HG03045 (cell line): Measurements from ENCODE around the gene KCNIP3.
A peak's percentile ranks its signal among the peaks of the same experiment; 100 is the strongest.
"Not testable (repeated sequence)": the region's sequence is repeated elsewhere in the genome, so short reads cannot be mapped to it uniquely, and the experiment has no call there.

Experiments
- ATAC-seq: cut with Tn5 transposase; IDR thresholded peaks from one replicate; pipeline ENCODE4 v1.9.1; 2021; ENCODE audit warnings: mild to moderate bottlenecking, moderate library complexity; ENCODE audit not compliant: unreplicated experiment

KCNIP3 gene

DNA sequence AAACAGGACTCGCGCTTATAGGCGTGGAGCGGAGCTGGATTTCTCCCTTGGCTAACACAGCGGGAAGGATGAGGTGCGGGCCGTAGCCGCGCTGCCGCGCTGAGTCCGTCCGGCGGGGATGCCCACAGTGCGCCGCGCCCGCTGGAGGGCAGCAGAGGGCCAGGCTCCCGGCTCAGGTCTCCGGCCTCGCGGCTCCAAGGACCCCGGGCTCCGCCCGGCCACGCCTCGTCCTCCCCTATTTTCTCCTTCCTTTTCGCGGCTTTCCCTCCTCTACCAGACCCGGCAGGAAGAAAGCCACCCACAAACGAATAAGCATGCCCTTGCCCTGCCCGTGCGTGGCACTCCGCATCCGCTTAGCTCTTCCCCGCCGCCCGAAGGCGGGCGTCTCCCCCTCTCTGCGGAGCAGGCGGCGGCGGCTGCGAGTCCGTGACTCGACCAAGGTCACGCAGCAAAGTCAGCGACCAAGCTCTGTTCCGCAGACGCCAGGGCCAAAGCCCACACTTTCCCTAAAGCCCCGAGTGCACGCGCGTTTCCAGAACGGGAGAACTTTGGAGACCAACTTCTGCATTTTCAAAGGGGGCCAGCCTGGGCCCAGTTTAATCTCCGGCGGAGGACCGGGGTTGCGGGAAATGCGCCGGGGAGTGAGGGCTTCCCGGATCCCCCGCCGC lies 48.5 kb downstream of the KCNIP3 start:
- peak; percentile 76 for ATAC-seq

DNA sequence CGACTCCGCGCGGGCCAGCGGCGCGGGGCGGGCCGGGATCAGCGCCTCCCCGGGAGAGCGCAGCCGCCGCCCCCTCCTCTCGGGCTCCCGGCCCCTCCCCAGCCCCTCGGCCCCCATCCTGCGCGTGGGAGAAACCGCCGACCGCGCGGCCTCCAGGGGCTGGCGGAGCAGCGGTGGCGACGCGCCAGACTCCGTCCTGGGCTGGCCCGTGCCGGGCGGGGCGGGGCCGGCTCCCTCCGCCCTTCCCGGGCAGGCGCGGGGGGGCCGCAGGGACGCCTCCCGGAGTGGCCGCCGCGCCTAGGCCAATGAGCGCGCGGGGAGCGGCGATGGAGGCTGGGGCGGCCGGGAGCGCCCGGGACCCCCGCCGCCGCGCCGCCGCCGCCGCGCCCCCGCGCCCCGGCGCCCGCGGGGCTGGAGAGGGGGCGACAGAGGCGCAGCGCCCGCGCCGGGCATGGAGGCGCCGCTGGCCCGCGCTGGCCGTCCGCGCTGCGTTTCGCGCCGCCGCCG lies 49.1 kb downstream of the KCNIP3 start:
- ATAC-seq, result no peak

DNA sequence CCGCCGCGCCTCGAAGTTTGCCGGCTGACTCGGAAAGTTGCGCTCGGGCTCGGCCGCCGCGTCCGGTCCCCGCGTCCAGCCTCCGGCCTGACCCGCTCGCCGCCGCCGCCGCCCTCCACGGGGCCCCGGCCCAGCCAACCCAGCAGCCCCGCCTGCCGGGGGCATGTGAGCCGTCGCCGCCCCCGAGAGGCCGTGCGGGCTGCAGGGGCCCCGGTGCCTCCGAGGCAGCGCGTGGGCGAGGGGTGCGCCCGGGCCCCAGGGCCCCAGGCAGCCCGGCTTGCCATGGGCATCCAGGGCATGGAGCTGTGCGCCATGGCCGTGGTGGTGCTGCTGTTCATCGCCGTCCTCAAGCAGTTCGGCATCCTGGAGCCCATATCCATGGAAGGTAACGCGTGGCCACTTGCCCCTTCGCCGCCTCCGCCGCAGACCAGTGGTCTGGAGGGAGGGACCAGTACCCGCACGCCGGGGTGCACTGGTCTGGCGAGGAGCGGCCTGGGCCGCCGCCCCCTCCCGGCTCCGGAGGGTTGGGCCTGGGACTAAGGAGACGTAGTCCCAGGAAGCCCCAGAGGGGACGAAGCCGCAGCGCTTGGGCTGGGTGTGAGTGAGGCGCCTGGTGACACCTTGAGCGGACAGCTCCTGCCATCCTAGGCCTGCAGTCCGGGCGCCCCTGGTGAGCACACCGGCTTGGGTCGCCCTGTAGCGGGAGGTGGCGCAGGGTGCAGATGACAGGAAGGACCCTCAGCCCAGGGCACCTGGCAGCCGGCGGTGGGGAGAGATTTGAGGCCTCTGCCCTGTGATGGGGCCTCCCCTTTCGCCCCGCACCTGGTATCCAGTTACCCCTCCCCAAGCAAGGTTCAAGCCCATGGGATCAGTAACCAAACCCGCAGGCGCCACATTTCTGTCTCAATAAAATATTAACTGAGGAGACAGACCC lies 49.9 kb downstream of the KCNIP3 start:
- no peak for ATAC-seq

- no peak for ATAC-seq
Observed at GRCh38 chr2:95347681-95348608, 50.8 kb downstream of the KCNIP3 start.

DNA sequence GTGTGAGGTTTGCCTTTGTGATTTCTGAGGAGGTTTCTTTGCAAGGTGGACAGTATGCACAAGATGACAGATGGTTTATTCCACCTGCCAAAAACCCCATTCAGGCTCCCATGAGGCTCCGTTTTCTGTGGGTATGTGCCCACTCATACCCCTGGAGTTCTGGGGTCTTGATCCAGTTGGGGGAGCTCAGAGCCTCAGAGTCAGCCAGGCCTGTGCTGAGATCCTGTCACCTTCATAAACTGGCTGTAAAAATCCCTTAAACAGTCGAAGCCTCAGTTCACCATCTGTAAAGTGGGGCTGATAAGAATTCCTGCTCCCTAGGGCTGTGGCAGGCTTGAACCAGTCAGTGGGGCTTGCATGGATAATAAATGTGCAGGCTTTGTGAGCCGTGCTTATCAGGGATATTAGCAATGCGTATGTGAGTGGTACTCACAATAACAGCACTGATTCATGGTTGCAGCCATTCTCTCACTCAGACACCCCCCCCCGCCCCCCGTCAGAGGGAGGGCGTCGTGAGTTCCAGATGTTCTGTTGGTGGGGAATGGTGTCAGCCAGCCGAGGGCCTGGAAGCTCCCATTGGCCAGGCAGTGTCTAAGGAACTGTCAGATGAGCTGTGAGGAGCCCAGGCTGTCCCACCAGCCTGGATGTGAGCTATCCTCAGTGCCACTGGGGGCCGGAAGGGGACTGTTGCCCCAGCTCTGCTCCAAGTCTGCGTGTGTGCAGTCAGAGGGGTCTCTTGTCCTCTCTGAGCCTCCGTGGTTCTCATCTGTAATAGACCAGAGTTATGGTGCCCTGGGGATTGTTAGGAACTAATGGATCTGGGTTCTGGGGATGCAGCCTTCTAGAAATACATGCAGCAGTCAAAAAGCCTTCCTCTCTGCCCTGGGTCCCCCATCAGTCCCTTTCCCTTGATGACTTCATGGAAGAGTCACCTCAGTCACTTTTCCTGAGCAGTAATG lies 51.7 kb downstream of the KCNIP3 start:
- no peak for ATAC-seq

- no peak for ATAC-seq
Observed at GRCh38 chr2:95349568-95350322, 52.6 kb downstream of the KCNIP3 start.

- no peak for ATAC-seq
Observed at GRCh38 chr2:95350368-95350767, 53.2 kb downstream of the KCNIP3 start.

- ATAC-seq, result no peak
Observed at GRCh38 chr2:95350774-95351597, 53.8 kb downstream of the KCNIP3 start.

DNA sequence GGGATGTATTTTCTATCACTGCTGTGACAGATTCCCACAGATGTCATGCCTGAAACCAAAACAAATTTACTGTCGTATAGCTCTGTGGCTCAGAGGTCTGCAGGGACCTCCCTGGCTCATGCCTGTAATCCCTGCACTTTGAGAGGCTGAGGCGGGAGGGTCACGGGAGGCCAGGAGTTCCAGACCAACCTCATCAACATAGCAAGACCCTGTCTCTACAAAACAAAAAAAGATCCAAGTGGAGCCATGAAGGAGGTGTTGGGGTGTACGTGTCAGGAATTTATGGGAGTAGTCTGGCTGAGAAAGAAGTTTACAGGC lies 54.4 kb downstream of the KCNIP3 start:
- no peak for ATAC-seq

DNA sequence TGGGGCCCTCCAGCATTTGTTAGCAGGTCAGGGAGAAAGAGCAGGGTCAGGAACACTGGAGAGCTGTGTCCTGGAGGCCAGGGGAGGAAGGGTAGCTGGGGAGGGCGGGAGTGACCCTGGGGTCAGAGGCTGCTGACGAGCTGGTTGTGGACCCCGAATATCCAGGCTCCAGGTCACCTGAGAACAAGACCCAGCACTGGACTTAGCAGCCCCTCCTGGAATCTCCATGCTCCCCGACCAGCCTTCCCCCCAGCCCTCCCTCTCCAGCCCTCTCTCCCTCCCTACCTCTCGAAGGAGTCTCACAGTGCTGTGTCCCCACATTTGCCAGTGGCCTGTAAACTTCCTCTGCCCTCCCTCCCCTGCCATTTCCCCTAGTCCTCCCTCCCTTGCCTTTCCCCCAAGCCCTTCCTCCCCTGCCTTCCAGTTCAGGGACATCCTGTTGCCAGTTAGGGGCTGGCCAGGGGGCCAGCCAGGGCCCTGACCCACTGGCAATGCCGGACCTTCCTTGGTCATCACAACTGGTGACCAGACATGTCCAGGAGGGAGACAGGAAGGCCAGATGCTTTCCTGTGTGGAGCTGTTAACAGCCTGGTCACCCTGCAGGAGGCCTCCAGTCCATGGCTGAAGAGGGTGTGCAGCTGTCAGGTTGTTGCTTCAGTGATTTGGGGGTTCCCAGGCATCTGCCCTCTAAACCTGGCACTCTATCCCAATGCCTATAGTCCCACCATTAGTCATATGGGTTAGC lies 55.3 kb downstream of the KCNIP3 start:
- no peak for ATAC-seq

DNA sequence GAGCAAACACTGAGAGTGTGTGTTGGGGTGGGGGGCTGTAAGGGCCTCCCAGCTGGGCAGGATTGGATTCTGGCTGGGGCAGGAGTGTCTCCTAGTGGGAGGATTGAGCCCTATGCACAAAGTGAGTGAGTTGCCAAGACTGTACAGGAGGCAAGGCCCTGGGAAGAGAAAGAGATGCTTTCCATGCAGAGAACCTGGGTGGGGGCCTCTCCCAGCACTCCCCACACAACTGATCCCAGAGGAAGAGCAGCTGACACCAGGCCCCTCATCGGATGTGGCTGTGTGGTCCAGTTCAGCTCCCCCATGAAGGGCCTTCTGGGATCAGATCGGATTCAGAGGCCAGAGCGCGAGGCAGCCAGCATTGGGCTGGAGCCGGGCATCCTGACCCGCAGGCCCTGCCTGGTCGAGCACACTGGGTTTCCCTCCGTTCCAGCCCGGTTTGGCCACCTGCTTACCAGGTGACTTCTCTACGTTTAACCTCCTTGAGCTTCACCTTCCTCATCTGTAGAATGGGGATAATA lies 56.0 kb downstream of the KCNIP3 start:
- no peak for ATAC-seq

DNA sequence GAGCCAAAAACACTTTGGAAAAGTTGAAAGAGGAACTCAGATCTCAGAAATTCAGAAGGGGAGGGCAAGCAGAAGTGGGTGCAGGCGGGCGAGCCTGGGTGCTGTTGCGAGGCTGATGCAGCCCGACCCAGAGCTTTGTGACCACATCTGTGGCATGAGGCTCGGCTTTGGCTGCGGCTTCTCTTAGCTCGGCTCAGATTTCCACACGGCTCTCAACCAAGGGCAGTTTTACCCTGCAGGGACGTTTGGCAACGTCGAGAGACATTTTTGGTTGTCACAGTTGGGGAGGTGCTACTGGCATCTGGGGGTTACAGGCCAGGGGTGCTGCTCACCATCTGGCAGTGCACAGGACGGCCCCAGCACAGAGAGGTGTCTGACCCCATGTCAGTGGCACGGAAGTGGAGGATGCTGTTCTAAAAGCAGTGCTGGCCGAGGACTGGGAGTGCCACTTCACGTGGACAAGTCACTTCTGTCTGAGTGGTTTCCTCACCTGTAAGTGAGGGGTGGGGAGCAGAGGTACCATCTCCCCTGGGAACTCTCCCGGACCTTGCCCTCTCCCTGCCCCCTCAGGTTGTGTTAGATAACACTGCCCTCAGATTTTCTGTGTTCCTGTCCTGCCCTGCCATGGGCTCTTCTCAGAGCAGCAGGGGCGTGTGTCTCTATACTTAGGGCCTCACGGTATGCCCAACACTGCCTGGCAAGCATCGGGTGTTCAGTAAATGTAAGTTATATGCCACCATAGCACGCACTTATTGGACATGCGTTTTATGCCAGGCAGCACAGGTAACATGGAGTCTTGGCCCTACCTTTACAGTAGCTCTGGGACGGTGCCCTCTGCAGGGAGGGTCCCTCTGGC lies 56.7 kb downstream of the KCNIP3 start:
- no peak for ATAC-seq

DNA sequence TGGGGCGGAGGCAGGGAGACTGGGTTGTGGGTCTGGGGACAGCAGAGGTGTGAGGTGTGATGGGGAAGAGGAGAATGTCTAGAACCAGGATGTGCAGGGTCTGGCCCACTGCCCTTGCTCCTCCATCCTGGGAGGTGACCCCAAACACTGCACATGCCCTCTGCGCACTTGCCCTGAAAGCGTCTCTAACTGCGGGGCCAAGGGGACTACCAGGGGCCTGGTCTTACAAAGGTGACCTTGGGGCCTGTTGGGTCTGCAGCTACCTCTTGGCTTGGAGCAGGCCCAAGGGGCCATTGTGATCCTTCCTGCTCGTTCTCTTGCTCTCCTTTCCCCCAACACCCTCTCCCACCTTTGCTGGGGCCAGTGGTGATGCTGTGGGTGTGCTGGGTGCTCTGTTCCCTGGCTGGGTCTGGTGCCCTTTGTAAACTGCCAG lies 57.3 kb downstream of the KCNIP3 start:
- no peak for ATAC-seq

GRCh38 chr2:95354925-95355324 lies 57.8 kb downstream of the KCNIP3 start:
- ATAC-seq, result no peak

DNA sequence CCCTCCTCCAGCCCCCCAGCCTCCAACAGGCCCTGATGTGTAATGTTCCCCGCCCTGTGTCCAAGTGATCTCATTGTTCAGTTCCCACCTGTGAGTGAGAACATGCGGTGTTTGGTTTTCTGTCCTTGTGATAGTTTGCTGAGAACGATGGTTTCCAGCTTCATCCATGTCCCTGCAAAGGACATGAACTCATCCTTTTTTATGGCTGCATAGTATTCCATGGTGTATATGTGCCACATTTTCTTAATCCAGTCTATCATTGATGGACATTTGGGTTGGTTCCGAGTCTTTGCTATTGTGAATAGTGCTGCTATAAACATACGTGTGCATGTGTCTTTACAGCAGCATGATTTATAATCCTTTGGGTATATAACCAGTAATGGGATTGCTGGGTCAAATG lies 58.3 kb downstream of the KCNIP3 start:
- ATAC-seq, result not testable (repeated sequence)
